Mesenteric fat pad (tissue), 1 donor: ENCODE measurements around the gene KRT82. TPM values are rescaled to one million over a fixed set of nuclear protein-coding genes. Genes with fewer than 3 reads are reported as not detected.

ENCODE experiments used
- DNase-seq: peaks from one replicate; pipeline ENCODE4 v3.0.0-alpha.2; 2020; ENCODE audit warnings: low spot score
- total RNA-seq: library from RNA; stranded (reverse); fragmentation: NEBNext Ultra II Directional; extraction: Animal tissue kit (Norgen Biotek cat#: 25700); gene quantifications from one replicate; pipeline ENCODE4 v1.2.1, GENCODE V29; 2021
- donor health status: DM: yes; HTN: yes; CAD: no.

KRT82 gene
- total RNA-seq, 1 donor from 2014 or later: not detected

- no peak for DNase-seq
Observed at GRCh38 chr12:52387859-52388258, 18.3 kb downstream of the KRT82 start.

DNA sequence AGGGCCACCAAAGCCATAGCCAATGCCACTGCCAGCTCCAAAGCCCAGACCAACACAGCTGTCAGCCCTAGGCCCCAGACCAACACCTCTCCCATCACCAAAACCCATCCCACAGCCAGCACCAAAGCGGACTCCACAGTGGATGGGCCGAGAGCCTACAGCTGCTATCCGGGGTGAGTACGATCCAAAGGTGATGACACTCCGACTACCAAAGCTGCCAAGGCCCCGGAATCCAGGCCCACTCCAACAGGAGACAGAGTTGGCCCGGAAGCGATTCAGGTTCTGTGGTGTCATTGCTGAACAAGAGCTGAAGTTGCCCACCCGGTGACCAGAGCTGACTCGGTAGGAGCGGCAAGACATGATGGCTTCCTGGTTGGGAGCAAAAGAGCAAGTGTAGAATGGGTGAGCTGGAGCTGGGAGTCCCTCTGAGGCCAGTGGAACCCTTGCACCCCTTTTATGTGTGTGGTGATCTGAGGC lies 20.9 kb downstream of the KRT82 start, which contains the start of gene KRT84:
Gene KRT84, minus strand, starts transcription at position 427 of the 477 bp plus-strand sequence. Its CDS starts 67 bp downstream, at position 360.
- no peak for DNase-seq

DNA sequence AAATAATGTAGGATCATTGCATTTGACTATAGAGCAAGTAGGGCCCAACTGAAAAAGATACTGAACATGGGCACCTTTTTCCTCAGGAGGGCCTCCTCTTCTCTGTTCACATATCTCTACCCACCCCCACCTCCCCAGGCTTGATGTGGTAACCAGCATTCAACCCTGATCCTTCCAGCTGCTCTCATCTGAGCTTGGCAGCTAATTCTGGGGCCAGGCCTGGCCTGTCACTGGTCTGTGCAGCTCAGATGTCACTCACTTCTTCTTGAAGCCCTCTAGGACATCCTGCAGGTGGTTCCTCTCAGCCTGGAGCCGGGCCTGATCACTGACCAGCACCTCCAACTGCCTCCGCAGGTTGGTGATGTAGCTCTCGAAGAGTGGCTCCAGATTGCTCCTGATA lies 22.8 kb downstream of the KRT82 start:
- DNase-seq: no peak

DNA sequence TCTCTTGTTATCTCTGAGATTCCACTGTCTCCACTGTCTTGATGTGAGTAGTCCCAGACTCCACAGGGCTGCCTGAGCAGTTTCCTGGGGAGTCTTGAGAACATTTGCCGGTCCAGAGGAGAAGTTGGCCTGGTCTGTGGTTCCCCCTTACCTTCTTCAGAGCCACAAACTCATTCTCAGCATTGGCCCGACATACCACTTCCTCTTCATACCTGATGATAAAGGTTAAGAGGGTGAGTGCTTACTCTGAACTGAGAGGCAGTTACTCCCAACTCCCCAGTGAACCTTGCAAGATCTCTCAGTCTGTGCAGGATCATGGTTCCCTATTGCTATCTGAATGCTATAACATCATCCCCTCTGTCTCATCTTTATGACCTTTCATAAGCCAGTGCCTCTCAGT lies 23.3 kb downstream of the KRT82 start:
- no peak for DNase-seq

- no peak for DNase-seq
Observed at GRCh38 chr12:52381206-52381605, 24.9 kb downstream of the KRT82 start.

DNA sequence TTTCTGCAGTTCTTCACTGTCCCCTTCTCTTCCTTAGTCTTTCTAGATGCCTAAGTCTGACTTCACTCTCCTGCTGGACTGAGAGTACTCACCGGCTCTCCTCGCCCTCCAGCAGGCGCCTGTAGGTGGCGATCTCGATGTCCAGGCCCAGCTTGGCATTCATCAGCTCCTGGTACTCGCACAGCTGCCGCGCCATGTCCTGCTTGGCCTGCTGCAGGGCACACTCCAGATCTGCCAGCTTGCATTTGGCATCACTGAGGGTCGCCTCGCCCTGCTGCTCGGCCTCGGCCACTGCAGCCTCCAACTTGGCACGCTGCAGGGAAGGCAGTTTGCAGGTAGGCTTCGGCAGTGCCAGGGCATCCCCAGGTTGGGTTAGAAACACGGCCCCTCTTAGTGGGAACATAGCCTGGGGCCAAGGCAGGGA lies 25.9 kb downstream of the KRT82 start:
- DNase-seq: no peak

- DNase-seq: no peak
Observed at GRCh38 chr12:52379536-52379935, 26.6 kb downstream of the KRT82 start.

GRCh38 chr12:52378091-52378490 lies 28.0 kb downstream of the KRT82 start:
- DNase-seq: no peak

DNA sequence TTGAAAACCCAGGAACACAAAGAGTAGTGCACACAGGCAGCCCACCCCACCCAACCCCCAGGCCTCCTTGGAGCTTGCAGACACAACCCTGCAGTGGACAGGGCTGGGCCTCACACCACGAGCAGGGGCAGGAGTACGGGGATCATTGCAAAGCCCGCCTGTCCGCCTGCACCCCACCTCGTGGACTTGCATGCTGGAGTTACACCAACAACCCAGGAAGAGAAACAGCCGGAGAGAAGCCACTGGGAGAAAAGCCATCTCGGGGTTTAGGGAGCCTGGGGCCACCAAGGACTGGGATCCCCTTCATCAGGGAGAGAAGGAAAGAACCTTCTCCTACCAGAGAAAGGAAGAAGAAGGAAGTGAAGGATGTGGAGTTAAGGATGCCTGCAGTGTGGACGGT lies 28.9 kb downstream of the KRT82 start:
- no peak for DNase-seq

GRCh38 chr12:52372216-52373154 lies 33.6 kb downstream of the KRT82 start:
- DNase-seq: no peak

- no peak for DNase-seq
Observed at GRCh38 chr12:52371716-52372115, 34.4 kb downstream of the KRT82 start.

DNA sequence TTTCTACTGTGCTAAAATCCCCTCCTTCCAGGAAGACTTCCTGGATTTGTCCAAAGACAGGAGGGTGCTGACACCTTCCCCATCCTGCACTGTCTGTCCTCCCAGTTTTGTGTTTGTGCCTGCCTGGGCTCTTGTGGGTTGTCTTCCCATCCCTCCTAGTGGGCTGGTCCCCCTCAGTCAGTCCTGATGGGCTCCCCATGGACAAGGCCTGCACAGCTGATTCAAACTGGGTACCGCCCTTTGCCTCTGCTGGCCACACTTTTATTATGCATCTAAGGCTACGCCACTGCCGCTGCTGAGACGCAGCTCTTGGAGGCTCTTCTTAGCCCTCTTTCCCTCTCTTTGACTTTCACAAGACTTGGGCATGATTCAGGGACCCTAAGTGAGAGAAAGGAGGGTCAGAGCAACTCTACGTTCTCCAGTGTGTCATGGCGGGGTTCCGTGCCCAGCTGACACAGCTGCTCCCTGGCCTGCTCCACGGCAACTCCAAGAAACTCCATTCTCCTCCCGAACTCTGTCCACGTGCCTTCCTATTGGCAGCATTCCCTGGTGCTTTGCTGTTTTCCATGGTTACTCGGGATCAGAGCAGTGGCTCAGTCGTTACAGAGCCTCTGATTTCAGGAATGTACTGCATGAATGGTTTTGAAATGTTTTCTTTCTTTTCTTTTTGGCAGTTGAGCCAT lies 35.1 kb downstream of the KRT82 start:
- no peak for DNase-seq

GRCh38 chr12:52369809-52370208 lies 36.3 kb downstream of the KRT82 start:
- DNase-seq: no peak

- no peak for DNase-seq
Observed at GRCh38 chr12:52369211-52369610, 36.9 kb downstream of the KRT82 start.

DNA sequence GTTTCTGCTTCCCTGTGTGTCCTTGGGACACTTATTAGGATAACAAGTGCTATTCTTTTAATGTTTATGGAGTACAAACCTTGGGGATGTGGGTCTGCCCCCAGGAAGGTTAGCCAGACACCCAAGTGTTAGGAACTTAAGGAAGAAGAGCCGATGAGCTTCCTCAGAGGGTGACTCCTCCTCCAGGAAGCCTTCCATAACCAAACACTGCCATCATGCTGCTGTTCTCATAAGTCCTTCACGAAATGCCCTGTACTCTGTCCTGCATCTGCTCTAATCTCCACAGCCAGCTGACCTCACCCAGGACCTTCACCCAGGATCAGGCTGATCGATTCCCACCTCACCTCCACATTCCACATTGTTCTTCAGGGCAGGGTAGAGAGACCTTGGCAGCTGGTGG lies 37.6 kb downstream of the KRT82 start:
- no peak for DNase-seq

GRCh38 chr12:52367876-52368275 lies 38.3 kb downstream of the KRT82 start:
- DNase-seq: no peak

DNA sequence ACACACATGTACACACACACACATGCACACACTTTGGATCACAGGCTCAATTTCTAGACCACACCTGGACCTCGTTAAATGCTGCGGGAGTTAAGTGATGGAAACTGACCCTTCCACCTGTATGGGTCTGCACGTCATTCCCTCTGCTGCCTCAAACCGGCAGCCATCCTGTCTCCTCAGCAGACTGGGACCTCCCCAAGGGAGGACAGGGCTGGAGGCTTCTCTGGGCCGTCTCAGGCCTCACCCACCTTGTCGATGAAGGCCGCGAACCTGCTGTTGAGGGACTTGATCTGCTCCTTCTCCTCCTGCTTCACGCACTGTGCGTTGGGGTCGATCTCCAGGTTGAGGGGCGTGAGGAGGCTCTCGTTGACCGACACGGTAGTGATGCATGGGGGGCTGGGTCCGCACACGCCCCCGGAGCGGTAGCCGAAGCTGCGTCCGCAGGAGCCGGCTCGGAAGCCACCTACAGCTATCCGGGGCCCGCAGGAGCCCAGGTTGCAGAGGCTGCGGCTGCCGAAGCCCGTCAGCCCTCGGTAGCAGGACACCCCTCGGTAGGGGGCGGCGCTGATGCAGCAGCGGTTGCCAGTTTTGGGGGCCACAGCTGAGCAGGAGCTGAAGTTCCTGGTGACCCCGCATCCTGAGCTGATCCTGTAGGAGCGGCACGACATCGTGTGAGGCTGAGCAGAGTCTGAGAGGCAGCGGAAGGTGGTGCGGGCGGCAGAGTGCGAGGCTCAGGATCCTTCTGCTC lies 39.2 kb downstream of the KRT82 start, which contains the start of gene KRT85:
Gene KRT85, minus strand, starts transcription at position 744 of the 748 bp plus-strand sequence. Its CDS starts 76 bp downstream, at position 668.
- no peak for DNase-seq

GRCh38 chr12:52364901-52365489 lies 41.1 kb downstream of the KRT82 start:
- no peak for DNase-seq

DNA sequence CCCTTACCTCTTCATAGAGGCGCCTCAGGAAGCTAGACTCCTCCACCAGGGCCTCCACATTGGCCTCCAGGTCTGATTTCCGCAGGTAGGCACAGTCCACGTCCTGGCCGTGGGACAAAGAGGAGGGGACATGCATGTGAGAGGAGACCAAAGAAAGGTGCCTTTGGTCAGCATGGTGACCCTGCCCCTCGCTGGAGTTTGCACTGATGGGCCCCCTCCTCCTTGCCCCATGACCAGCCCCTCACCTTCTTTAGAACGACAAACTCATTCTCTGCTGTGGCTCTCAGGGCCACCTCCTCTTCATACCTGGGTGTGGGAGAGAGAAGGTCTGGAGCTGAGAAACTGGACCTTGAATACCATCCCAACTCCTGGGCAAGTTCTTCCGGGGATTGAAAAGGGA lies 42.1 kb downstream of the KRT82 start:
- no peak for DNase-seq

DNA sequence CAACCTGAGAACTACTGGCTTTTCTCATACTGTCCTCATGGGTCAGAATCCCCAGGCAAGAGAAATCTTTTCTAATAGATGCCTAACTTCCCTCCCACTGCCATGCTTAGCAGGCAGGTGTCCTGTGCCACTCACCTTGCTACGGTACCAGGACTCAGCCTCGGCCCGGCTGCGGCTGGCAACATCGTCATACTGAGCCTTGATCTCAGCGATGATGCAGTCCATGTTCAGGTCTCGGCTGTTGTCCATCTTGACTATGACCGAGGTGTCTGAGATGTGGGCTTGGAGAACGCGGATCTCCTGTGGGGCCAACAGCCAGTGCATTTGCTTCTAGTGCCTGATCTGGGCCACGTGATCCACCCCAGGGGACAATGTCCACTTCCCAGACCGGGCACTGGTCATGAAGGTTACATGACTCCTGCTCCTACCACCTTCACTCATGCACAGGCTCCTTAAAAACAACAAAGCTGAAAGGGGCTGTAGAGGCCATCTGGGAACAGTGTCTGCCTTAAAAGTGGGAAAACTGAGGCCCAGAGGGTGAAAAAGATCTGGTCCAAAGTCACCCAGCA lies 42.9 kb downstream of the KRT82 start:
- DNase-seq: no peak
